GM18498 (cell line): ENCODE results near the gene MLPH.
"Not testable (repeated sequence)": the region's sequence is repeated elsewhere in the genome, so short reads cannot be mapped to it uniquely, and the experiment has no call there.

ENCODE experiments used
- ATAC-seq: cut with Tn5 transposase; IDR thresholded peaks from one replicate; pipeline ENCODE4 v1.9.1; 2021; ENCODE audit warnings: mild to moderate bottlenecking, moderate library complexity; ENCODE audit not compliant: unreplicated experiment

The MLPH gene

DNA sequence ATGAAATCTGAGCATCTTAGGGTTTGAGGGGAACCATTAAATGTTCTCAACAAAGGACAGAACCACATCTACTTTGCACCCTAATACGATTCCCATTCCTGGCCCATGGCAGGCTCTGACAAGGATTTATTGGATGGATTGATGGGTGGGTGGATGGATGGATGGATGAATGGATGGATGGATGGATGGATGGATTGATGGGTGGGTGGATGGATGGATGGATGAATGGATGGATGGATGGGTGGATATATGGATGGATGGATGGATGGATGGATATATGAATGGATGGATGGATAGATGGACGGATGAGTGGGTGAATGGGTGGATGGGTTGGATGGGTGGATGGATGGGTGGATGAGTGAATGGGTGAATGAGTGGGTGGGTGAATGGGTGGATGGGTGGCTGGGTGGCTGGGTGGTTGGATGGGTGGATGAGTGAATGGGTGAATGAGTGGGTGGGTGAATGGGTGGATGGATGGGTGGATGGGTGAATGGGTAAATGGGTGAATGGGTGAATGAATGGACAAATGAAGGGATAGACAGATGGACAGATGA lies 29.6 kb upstream of the MLPH start:
- no peak for ATAC-seq

DNA sequence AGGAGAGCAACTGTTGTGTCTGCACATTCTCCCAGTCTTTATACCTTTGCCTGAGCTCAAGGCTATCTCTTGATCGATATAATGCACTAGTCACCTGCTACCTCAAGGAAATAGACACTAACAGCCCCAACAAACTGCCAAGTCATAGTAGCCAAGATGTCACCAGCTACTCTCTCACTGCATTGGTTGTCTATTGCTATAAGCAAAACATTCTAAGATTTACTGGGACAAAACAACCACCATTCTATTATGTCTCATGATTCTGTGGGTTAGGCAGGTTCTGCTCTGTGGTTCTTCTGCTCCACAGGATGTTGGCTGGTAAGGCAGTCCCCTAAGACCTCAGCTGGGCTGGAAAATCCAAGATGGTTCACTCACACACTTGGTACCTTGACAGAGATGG lies 28.5 kb upstream of the MLPH start:
- ATAC-seq = no peak

DNA sequence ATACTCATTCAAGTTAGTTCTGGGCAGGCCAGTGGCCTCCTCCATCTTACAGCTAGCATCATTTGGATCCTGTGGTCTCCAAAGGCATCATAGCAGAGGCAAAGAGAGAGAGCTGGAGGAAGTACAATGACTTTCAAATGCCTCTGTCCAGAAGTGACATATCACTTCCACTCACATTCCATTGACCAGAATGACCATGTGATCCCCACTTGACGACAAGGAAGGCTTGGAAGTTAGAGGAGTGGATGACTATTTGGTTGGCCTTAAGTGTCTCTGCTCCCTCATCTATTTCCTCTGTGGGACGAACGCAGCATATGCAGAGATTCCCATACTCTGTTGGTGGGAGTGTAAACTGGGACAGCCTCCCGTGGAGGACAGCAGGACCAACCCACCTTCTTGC lies 27.8 kb upstream of the MLPH start:
- no peak for ATAC-seq

DNA sequence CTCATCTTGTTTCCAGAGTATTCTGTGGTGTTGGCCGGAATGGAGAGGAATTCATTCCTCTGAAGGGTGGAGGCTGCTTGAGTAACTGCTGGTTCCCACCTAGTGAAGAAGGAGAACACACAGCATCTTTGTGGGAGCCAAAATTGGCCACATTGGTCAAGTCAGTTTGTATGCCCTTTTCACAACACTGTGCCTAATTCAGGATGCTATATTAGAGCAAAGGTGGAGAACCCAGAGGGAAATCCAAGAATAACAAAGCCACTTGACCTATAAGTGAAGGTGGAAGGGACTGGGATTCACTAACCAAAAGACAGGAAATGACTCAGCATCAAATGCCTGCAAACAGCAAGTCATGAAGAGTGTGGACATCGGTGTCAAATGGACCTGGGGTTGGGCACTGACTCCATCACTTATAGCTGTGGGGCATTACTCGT lies 27.3 kb upstream of the MLPH start:
- no peak for ATAC-seq

DNA sequence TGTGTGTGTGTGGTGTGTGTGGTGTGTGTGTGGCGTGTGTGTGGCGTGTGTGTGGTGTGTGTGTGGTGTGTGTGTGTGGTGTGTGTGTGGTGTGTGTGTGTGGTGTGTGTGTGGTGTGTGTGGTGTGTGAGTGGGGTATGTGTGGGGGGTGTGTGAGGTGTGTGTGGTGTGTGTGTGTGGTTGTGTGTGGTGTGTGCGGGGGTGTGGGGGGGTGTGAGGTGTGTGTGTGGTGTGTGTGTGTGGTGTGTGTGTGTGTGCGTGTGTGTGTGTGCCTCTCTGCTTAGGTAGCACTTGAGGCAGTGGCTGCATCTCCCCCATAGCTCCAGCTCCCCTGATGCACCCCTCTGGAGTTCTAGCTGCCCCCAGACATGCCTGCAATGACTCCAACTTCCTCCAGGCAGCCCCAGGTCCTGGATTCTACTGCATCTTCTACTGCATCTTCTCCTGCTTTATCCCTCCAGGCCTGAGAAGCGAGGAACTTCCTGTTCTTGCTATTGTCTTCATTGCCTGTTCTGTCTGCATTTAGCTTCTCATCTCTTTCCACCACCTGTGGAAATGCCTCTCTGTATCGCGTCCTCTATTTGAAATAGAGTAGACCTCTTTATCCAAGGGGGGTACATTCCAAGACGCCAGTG lies 22.2 kb upstream of the MLPH start:
- no peak for ATAC-seq

DNA sequence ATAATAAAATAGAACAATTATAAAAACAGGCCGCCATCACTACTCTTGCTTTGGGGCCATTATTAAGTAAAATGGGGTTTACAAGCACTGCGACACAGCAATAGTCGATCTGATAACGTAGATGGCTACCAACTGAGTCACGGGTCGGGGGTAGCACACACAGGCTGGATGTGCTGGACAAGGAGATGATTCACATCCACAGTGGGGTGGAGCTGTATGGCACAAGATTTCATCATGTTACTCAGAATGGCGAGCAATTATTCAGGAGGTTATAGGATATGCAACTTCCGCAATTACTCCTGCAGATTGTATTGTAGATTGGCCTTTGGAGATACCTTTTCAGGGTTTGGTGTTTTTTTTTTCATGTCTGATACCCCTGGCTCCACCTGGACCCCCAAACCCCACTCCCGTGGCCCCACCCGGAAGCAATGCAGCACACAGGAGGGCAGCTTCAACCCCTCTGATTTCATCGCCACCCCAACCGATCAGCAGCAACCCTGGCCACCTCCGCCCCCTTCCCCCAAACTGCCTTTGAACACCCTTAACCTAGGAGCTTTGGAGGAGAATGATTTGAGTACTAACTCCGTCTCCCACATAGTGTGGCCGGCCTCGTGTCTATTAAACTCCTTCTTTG lies 21.4 kb upstream of the MLPH start:
- ATAC-seq = no peak

DNA sequence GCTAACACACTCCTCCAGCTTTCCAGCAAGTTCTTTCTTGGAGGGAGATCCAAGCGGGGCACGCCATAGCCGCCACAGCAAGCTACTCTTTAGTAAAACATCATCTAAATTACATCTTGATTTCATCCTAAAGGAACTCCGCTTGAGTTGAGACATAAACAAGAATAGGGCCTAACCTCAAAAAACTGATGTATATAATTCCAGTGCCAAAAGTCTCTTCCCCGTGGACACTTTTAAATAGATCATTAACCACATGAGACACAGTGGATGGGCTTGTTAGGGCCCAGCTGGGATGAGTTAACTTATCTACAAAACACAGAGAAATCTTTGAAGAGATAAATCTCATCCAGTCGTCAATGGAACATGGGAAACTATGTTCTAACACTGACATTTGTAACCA lies 20.8 kb upstream of the MLPH start:
- no peak for ATAC-seq

DNA sequence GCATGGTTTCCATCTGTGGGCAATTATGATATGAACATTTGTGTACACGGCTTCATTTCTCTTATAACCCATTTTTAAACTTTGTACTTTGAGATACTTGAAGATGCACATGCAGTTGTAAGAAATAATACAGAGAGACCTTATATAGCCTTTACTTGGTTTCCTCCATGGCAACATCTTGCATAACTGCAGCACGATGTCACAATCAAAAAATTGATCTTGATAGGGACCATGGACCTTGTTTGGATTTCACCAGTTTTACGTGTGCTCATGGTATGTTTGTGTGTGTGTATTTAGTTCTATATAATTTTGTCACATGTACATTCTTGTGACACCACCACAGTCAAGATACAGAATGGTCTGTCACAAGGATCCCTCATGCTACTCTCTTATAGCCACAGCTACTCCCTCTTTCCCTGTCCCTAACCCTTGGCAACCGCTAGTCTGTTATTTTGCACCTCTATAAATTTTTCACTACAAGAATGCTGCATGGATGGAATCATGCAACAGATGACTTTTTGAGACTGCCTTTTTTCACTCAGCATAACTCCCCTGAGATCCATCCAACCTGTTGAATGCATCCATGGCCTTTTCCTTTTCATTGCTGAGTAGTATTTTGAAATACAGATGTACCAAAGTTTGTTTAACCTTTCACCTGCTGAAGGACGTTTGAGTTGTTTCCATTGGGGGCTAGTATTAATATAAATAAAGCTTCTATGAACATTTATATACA lies 19.4 kb upstream of the MLPH start:
- ATAC-seq = no peak

DNA sequence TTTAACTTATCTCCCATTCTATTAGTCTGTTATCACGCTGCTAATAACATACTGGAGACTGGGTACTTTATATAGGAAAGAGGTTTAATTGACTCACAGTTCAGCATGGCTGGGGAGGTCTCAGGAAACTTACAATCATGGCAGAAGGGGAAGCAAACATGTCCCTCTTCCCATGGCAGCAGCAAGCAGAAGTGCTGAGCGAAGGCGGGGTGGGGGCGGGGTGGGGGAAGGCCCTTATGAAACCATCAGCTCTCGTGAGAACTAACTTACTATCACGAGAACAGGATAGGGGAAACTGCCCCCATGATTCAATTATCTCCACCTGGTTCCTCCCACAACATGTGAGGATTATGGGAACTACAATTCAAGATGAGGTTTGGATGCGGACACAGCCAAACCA lies 17.6 kb upstream of the MLPH start:
- ATAC-seq = not testable (repeated sequence)

DNA sequence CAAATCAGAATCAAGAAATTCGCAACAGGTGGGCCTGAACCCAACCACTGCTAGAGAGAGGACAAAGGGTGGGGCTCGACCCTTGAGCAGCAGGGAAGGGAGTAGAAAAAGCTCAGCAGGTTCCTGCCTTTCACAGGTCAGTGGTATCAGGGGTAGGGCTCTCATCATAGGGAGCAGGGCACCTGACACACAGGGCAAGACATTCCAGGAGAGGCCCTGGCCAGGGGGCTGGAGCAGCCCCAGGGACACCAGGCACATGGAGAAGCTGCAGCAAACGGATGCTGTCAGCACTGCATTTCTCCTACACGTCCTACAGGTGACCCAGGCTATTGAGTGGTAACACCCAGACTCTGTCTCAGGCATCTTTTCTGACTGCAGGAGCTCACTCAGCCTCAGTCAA lies 17.2 kb upstream of the MLPH start:
- no peak for ATAC-seq

DNA sequence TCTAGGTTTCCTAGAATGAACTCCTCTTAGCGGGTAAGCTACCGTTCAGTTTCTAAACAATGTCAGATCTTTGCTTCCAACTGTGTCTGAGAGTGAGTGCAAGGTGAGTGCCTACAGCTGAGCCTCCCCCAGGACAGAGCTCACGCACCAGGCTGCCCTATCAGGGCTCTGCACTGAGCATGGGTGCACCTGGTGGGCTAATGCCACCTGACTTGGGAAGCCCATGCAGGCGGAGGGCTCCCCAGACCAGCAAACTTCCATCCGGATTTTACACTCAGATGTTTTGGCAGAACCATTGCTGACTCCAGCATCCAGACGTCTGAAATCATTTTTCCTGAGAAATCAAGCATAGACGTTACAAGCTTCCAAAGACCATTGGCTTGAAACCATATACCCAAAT lies 16.1 kb upstream of the MLPH start:
- ATAC-seq = no peak

DNA sequence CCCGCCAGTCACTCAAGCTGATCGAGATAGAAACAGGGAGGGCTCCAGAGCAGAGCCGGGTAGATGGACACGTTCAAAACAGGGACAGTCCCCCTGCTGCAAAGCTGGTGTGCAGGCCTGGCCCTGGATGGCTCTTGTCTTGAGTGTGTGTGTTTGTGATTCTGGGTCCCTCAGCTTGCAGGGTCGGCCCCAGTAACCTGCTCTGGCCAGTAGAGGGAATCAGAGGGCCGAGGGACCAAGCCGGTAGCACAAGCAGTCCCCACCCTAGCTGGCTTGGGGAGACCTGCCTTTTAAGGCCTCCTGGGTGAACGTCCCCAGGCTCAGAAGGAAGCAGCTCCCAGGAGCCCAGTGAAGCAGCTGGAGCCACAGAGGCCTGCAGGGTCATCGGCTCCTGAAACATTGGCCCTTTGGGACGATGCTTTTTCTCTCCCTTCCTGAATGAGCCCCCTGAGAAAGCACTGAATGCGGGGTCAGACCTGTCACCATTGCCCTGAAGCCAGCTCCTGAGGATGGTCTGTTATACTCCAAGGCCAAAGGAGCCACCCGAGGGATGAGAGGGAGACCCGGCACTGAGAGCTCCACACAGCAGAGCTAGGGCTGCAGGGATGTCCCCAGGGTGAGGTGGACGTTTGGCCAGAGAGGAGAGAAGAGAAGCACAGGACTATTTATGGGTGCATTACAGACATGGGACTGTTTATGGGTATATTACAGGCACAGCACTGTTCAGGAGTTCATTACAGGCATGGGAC lies 15.4 kb upstream of the MLPH start:
- ATAC-seq = no peak

DNA sequence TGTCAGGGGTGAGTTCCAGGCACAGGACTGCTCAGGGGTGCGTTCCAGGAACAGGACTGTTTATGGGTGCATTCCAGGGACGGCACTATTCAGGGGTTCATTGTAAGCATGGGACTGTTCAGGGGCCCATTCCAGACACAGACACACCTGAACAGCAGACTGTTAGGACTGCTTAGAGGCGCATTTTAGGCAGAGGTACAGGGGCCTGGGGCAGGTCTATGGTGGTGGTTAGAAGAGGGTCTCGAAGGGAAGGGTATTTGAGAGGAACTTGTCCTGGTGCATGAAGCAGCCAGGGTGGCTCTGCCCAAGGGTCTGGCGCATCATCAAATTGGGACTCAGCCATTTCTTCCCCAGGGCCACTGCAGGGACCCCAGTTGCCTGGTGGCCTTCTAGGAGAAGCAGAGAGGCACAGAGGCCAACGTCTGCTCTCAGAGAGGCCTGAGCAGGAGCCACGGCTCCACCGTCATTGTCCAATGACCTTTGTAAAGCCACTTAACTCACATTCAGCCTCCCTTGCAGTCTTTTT lies 14.8 kb upstream of the MLPH start:
- no peak for ATAC-seq

DNA sequence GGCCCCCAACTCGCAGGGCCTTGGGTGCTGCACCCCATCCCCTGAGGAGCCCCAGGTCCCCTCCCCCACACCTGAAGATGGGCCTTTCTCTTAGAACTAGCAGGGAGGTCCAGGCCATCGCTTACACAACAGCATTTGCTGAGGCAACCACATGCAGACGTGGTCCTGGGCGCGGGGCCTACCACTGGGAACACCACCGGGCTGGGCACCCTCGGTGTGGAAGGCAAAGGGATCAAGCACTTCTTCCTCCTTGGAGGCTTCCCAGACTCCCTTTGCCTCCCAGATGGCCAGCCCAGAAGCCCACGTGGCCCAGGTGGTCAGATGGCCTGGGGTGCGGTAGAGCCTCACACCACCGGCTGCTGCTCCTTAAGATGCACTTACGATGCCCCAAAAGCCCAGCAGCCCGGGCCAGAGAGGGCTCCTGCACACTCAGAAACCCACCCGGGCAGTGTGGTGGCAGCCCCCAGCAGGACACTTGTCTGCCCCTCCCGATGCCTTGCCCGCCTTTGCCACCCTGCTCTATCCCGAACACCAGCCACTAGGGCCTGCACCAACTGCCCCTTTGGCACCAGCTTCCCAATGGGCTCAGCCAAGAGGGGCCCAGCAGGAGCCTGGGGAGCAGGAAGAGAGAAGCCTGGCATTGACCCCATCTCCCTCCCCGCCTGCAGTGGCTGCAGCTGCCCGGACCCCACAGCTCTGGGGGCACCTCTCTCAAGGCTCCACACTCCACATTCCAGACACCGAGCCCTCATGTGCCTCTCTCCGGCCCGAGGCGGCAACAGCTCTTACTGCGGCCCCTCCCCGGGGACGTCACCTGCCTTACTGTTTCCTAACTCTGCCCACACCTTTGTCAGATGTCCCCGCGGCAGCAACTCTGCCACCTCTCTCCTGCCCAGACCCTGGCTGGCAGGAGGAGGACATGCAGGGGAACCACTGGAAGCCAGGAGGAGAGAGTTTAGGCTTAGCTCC lies 13.9 kb upstream of the MLPH start:
- ATAC-seq = no peak

DNA sequence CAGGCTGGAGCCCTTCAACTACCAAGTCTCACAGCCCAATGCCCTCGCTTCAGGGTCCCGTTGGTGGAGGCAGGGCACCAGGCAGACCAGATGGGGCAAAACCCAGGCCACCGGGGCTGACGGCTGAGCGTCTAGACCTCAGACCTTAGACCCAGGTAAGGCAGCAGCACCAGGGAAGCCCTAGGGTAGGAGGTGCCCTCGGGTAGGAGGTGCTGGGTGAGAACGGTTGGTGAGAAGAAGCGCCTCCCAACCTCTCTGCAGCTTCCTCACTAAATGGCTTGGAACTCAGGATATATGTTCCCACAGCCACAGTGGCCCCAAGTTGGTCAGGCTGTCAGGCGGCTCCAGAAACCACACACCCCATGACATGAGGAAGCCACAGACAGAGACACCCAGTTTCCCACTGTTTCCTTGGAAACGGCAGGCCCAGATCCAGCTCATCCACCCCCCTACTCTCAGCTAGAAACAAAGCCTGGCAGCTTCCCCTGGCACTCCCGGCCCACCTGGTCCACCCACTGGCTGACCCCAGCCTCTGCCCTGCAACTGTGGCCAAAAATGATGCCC lies 13.1 kb upstream of the MLPH start:
- ATAC-seq = no peak

DNA sequence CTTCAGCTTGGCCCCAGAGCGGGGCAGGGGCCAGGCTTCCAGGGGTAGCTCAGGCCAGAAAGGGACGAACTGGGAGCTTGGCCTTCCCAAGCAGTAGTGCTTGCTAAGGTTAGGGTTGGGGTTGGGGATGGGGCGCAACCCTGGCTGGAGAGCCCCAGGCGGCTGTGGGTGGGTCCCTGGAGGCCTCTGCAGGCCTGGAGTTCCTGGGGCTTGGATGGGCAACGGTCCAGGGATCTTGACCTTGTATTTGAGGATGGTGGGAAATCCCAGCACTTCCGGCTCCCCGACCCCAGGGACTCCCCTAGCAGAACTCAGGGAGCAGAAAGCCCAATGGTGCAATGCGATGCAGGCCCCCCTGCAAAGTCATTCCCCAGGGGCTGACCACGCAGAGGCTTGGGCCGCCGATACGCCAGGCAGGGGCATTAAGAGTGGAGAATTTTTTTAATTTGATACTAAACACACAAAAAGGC lies 12.6 kb upstream of the MLPH start:
- no peak for ATAC-seq

DNA sequence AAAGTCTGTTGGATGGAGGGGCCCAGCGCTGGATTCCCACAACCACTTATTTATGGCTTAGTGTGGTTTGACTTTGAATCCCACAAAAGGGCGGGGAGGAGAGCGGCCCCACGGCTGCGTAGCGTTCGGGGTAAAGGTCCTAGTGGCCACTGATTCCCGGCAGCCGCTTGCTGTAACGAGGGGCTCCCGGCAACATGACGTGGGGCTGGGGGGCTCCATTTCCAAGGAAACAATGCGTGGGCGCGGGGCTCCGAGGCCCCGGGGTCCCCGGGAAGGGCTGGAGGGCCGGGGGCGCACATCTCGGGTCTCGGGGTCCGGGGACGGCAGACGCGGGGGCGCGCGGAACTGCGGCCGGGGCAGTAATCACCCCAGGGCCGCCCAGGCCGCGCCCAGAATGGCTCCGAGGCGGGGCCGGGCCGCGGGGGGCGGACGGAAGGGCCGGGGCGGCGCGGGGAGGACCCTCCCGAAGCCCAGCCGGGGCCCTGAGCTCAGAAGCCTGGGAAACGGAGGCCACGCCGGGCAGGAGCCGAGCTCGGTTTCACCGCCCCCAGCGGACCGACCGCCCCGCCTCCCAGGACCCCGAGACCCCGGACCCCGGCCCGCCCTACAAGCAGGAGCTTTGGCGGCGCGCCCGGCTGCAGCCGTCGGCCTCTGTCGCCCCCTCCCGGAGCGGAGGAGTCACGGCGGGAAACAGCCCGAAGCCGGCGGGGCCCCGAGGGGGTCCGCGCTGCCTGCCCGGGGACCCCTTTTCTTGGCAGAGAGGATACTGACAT lies 11.9 kb upstream of the MLPH start:
- peak; percentile 90 for ATAC-seq

DNA sequence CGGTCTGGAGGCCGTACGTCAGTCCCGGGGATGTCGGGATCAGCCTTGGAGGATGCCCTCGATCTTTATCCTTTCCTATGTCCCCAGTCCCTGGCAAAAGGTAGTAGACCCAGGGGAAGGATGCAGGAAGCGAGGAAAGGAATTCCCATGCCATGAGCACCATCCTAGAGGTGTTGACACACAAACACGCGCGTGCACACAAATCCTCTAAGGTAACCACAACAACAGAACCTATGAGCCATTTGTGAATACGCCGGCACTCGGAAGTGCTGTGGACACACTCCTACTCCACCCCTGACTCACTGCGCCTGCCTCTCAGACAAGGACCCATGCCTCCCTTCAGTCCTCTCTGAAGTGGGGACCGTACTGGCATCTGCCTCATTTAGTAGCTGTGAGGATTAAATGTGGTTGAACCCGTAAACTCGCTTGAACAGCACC lies 11.3 kb upstream of the MLPH start:
- ATAC-seq = no peak

DNA sequence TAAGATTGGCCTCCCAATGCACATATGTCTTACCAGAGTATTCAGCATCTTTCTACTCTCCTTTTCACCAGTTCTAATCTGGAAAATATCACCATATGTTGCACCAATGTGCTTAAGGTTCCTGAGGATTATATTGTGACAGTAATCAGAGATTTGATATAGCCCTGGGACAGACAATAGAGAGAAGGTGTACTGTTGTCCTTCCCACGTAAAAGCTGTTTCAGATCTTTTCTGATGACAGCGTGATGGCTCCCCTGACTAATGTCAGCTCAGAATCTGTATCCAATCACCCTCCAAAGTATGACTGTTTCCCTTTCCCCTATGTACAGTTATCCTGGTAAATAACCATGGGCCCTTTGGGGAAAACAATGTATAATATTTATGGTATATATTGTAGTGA lies 9.0 kb upstream of the MLPH start:
- ATAC-seq = no peak
